Measurements from ENCODE around the gene KIAA0825.

- TF ChIP-seq CTCF (IDR thresholded peaks at IDR 0.05): no peak
- no peak for TF ChIP-seq POLR2A (IDR thresholded peaks at IDR 0.05)
These were observed 310.0 kb downstream of the KIAA0825 start for GRCh38 chr5:94308442-94308841.
